GM15510 (cell line): ENCODE measurements around the gene IFNLR1.

Source experiments
- POLR2A ChIP-seq: IDR thresholded peaks from 3 replicates; pipeline ENCODE4 v1.6.1; 2011; ENCODE audit warnings: borderline replicate concordance; ENCODE audit not compliant: insufficient read length; ENCODE audit errors: extremely low read depth

IFNLR1 gene

DNA sequence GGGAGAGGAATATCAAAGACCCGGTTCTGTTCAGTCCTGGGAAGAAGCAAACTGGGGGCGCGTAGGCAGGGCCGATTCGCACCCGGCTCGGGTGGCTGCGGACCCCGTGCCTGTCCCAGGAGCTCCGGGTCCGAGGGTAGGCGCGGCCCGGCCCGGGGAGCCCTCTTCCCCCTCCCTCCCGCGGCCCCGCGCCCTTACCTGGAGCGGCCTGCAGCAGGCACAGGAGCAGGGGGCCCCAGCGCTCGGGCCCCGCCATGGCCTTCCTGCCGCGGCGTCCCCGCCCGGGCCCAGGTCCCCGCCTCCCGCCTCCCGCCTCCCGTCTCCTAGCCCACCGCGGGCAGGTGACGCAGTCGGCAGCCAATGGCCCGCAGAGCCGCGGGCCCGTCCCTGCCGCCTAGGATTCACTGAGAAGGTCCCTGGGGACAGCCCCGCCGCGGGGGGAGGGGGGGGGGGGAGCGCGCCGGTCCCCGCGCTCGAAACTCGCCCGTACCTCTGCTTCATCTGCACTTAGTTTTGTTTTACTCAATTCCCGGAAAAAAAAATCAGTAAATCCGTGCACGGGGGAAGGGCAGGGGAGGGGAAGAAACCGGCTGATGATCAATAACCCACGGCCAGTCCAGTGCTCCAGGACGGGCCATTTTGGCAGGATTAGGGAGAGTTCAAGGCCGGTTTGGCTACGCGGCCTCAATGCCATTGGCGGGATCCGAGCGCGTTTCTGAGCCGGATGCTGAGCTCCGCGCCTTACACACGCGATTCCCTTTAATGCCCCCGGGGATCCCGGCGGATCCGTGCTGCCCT is at the start of gene IFNLR1:
TSS of gene IFNLR1 (minus strand) at position 297 of the 798 bp plus-strand sequence. CDS start at position 256, 41 bp downstream.
- TF ChIP-seq POLR2A: peak; percentile 52

DNA sequence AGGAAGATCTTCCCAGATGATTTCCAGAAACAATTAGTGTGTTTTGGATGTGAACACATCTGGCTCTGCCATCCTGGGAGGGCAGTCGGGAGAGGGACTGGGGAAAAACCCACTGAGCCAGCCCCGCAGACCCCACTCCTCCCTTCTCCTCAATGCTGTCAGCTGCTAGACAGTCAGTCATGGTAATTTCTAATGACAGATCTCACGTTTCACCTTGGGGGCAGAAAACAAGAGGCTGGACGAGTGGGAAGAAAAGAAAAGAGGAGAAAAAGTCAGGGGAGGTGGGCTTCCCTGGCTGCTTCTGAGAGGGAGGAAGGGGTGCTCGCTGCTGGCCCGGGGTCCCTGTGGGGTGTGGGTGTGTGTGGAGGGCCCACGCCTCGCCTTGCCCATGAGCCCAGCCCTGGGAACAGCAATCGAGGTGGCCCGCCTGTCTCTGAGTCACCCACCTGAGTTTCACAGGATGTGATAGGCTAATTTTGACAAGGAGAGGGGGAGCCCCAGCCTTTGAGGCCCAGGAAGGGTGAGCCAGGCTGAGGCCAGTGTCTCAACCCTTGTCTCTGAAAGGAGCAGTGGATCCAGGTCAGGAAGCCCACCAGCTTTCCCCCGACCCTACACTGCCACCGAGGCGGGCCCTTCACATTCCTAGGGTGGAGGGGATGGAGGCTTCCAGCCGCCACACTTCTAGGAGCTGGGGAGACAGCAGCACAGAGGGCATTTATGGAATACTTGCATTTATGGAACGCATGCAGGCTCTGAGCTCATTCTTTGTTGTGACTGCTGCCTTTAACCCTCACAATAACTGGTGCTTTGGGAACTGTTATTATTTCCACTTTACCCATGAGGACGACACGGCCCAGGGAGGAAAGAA is 49.1 kb upstream of the IFNLR1 start:
- TF ChIP-seq POLR2A: no peak

DNA sequence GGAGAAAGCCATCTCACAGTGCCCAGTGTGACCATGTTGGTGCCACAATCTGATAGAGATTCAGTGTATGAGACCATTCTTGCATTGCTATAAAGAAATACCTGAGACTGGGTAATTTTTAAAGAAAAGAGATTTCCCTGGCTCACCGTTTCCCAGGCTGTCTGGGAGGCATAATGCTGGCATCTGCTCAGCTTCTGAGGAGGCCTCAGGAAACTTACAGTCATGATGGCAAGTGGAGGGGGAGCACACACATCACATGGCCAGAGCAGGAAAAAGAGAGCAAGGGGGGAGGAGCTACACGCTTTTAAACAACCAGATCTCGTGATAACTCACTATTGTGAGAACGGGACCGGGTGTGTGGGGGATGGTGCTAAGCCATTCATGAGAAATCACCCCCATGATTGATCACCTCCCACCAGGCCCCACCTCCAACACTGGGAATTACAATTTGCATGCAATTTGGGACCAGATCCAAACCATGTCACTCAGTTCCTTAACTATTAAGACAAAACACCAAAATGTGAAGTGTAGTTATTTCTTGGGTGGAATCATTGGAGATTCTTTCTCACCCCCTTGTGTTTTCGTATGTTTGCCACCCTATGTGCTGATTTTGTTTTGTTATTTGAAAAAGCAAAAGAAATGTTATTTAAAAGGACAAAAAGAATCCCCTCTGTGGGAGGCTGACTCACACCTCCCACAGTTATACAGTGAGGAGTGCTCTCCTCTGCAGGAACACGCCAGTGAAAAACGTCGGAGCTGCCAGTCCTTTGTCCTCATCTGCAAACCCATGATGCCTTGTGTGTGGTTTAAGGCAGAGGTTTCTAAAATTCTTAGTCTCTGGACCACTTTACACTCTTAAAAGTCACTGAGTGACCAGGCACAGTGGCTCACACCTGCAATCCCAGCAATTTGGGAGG is 46.9 kb upstream of the IFNLR1 start:
- TF ChIP-seq POLR2A: no peak

DNA sequence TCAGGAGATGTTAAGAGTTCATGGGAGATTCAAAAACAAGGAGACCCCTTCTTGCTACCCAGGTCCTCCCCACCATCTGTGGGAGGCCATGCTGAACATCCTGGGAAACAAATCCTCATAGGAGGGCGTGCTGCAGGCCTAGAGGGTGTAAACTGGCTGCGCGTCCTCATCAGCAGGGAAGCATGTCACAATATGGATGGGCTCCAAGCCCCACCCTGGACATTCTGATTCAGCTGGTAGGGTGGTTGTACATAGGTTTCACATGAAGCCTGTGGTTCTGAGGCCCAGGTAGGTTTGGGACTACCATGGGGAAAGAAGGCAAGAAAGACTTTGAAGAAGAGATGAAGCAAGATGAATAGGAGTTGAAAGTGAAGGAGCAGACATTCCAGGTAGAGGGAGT is 44.6 kb upstream of the IFNLR1 start:
- no peak for TF ChIP-seq POLR2A

DNA sequence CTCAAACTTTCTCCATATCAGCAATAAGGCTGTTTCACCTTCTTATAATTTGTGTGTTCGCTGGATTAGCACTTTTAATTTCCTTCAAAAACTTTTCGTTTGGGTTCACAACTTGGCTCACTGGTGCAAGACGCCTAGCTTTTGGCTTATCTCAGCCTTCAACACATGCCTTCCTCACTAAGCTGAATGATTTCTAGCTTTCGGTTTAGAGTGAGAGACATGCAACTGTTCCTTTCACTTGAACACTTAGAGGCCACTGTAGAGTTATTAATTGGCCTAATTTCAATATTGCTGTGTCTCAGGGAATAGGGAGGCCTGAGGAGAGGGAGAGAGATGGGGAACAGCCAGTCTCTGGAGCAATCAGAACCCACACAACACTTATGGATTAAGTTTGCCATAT is 41.2 kb upstream of the IFNLR1 start:
- no peak for TF ChIP-seq POLR2A

DNA sequence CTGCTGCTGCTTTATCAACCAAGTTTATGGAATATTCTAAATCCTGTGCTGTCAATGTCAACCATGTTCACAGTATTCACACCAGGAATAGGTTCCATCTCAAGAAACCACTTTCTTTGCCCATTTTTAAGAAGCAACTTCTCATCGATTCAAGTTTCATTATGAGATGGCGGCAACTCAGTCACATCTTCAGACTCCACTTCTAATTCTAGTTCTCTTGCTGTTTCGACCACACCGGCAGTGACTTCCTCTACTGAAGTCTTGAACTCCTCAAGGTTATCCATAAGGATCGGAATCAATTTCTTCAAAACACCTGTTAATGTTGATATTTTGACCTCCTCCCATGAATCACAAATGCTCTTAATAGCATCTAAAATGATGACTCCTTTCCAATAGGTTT is 39.7 kb upstream of the IFNLR1 start:
- no peak for TF ChIP-seq POLR2A

DNA sequence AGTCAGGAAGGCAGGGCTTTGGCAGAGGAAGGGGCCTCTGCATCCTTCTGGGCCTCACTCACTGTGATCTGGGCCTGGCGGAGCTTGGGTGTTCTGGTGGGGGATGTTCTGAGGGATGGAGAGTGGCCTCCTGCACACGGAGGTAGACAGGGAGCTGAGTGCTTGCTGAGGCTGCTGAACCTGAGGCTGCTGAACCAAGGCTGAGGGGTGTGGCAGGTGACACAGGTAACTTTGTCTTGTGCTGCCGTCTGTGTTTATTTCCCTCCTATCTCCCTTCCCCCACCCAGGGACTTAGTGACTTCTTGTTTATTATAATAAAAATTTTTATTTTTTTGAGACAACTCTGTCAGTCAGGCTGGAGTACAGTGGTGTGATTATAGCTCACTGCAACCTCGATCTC is 37.7 kb upstream of the IFNLR1 start:
- no peak for TF ChIP-seq POLR2A

DNA sequence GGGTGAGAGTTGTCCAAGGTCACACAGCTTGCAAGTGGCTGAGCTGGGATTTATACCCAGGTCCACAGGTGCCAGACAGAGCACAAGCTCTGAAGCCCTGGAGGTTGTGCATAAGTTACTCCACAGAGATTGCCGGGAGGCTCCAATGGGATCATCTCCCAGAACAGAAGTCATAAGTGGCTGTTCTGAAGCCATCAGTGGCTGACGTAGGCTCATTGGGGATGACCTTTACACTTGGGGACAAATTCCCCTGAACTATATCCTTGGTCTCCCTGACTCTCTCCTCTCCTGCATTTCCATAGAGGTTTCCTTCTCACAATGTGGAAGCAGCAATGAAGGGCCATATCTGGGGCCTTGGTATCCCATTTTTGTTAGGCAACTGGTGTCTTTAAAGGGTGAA is 37.0 kb upstream of the IFNLR1 start:
- no peak for TF ChIP-seq POLR2A

DNA sequence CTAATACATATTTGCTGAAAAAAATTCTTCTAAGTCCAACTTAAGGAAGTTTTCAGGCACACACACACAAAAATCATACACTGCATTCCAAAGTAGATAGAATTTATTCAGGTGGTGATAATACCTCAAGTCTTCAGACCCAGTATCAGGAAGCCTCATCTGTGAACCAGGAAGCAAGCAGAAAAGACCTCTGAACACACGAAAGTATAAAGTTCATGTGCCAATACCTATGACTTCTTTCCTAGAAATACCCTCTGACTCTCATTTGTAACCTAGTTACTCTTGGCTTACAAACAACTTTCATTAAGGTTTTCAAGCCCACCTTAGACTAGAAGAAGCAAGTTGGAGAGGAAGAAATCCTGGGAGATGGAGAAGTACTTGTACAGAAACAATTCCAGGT is 35.7 kb upstream of the IFNLR1 start:
- no peak for TF ChIP-seq POLR2A

DNA sequence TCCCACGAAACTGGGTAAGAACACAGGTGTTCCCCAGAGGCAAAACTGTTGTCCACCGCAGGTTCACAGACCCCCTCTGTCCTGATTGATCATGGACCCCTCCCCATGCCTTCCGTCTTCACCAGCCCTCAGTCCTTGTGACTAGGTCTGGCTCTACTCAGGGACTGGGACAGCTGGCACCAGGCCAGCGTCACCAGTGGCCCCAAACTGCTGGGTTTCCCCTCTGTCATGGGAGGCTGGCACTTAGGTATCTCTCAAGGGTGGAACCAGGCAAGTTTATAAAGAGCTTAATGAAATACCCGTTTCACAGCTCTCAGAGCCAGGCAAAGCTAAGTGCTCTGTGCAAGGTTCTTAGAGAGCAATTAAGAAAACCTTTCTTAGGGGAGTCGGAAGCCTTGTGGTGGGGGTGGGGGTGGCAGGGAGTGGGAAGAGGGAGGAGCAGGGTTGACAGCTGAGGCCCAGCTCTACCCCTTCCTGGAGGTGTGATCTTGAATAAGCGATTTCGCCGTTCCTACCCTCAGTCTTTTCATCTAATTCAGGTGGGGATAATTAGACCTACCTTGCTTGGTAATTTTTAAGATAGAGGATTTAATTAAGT is 35.0 kb upstream of the IFNLR1 start:
- TF ChIP-seq POLR2A: no peak

DNA sequence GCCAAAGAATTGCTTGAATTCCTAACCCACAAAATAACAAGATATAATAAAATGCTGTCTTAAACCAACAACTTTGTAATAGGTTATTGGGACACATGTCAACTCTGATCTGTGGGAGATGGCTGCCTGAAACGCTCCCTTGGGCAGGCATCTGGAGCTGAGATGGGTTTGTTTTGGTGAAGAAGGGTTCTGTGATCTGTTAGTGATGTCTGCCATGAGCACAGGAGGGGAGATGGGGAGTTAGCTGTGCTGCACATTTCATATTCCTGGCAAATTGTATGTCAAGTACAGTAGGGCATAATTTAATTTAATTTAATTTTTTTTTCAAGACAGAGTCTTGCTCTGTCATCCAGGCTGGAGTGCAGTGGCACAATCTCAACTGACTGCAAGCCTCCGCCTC is 34.2 kb upstream of the IFNLR1 start:
- TF ChIP-seq POLR2A: no peak

DNA sequence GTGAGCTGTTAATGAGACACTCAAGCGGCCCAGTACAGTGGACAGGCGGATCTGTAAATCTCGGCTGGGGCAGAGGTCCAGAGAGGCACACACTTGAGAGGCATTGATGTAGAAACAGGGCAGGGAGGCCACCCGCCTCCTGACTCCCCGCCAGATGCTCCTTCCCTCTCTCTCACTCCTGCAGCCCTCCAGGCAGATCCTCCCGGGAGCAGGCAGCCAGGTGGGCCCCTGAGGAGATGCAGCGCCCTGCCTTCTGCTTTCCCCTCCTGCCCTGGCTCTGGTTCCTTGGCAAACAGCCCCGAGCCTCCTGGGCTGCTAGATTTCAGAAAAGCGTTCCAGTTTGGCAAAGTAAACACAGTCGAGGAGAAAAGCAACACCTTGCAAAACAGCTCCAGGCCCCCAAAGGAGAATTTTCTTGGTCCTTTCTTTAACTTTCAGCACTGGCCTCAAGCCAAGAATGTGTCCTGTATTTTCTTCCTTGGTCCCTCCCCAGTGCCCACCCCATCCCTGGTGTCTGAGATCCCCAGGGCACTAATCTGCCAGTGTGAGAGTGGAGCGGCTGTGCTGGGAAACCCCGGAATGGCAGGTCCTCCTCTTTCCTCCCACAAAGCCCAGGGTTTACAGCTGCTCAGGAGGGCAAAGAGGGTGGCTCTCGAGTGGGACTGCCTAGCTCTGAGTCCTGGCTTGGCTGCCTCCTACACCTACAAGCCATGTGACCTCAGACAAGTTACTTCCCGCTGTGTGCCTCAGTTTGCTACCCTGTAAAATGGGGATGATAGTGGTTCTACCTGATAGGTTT is 29.4 kb upstream of the IFNLR1 start:
- no peak for TF ChIP-seq POLR2A

DNA sequence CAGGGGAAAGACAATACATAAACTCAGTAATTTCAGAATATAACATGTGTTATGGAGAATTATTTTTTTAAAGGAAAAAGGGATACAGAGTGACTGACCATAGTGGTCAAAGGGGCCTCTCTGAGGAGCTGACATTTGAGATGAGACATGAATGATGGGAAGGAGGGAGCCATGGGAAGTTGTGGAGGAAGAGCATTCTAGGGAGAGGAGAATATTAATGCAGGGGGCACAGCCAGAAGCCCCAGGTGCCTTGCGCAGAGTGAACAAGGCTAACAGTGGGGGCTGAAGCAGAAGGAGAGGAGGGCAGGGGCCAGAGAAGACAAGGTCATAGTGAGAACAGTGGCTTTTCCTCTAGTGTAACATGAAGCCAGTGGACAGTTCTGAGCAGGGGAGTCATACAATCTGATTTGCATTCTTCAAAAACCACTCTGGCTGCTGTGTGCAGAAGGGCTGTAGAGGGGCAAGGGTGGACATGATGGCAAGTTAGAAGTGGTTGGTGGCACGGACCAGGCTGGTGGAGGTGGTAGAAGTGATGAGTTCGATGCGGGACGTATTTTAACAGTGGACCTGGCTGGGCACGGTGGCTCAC is 28.2 kb upstream of the IFNLR1 start:
- TF ChIP-seq POLR2A: no peak

DNA sequence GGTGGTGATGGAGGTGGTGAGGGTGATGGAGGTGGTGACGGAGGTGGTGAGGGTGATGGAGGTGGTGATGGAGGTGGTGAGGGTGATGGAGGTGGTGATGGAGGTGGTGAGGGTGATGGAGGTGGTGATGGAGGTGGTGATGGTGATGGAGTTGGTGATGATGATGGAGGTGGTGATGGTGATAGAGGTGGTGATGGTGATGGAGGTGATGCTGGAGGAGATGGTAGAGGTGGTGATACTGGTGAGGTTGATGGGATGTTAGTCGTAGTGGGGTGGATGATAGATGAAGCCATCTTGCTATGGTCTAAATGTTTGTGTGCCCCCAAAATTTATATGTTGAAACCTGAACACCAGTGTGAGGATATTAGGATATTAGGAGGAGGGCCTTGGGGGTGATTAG is 25.3 kb upstream of the IFNLR1 start:
- no peak for TF ChIP-seq POLR2A

DNA sequence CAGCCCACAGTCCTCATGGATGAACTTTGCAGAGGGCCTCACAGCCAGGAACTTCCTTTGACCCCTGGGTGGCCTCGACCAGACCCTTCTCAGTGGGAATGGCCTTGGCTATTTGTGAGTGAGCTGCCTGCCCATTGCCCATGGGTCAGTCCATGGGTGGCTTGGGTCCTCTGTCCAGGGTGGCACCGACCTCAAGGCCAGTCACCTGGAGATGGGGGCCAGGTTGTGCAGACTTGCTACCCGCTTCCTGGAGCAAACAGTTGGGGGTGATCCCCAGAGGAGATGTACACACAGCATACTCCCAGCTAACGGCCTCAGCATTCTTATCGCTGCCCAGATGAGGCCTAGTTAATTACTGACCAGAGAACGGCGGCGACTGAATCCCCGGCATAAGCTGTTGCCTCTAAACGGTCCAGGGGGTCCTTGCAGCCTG is 23.1 kb upstream of the IFNLR1 start:
- no peak for TF ChIP-seq POLR2A
